HG02610 (cell line): ENCODE measurements around the gene PRG3.

ENCODE experiments used
- ATAC-seq: cut with Tn5 transposase; IDR thresholded peaks from one replicate; pipeline ENCODE4 v1.9.1; 2021; ENCODE audit warnings: mild to moderate bottlenecking, moderate library complexity; ENCODE audit not compliant: unreplicated experiment

Gene PRG3, protein sequence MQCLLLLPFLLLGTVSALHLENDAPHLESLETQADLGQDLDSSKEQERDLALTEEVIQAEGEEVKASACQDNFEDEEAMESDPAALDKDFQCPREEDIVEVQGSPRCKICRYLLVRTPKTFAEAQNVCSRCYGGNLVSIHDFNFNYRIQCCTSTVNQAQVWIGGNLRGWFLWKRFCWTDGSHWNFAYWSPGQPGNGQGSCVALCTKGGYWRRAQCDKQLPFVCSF

DNA sequence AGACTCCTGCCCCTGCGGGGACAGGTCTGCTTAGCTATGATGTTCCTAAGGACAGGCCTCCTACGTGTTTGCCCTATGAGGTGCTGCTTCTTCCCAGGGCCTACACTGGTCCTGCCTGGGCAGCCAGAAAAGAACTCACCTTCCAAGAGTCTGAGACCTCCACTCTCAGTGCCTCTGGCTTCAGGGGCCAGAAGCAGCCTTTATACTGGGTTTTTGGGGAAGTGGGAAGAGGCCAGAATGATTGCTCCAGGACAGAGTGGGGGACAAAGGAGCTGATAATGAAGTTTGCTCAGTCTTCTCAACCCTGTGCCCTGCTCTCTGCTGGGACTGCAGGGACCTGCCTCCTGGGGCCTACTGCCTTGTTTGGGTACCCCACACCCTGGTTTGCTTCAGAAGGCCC is at the start of gene PRG3:
PRG3 (minus strand) TSS at position 176 of the 400 bp plus-strand sequence. CDS start 442 bp downstream, outside the sequence.
- no peak for ATAC-seq

- ATAC-seq: no peak
Observed at GRCh38 chr11:57429946-57430345, 49.0 kb upstream of the PRG3 start.

DNA sequence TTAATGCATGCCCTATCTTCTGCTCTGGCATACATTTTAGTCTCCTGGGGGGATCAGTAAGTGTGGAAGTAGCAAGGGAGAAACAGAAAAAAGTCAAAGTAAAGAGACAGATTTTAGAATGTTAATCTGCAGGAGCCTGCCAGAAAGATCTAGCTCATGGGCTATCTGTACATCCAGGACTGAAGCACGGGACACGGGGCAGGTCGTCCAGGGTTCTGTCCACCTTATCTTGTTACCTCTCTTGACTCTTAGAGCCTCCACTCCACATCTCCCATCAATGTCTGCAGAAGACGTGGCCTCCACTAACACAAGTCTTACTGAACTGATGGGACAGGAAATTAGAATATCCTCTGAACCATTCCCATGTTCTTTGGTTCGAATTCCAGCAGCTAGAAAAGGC is 47.7 kb upstream of the PRG3 start:
- ATAC-seq: no peak

DNA sequence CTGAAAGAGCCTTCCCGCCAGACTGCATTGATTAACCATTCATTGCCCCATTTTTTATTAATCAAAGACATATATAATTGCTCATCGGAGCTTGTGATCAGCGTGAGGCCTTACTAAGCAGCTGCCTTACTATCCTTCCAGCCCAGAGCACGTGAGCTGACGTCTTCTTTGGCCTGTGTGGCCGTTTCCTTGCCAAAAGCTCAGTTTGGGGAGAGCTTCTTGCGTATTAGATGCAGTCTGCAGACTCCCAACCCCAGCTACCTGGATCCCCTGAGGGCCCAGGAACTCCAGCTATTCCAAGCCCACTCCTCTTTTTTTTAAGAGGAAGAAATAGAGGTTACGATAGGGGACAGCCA is 46.8 kb upstream of the PRG3 start:
- no peak for ATAC-seq

GRCh38 chr11:57426929-57427726 is 46.2 kb upstream of the PRG3 start, which contains the start of gene SLC43A3:
TSS of gene SLC43A3 (minus strand) at chr11:57427121. CDS start at chr11:57426172, 949 bp downstream.
- peak; percentile 55 for ATAC-seq

DNA sequence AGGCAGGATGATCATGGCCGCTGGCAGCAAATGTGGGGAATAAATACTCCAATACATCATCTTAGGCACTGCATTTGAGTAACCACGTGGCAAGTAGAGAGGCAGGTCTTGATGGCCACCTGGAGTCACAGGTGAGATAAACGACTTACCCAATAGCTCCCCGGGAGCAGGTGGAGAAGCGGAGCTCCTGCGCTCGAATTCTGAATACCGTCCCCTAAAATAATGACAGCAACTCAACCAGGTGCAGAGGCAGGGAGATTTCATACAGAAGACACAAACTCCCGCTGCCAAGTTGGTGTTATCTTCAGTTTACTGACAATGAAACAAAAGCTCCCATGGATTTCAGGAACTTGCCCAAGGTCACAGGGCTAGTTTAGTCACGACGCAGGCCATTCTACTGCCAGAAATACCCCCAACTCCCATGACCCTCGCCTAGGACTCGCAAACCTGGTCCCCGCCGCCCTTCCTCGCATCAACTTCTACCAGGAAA is 45.5 kb upstream of the PRG3 start:
- ATAC-seq: no peak

GRCh38 chr11:57425565-57426438 is 44.9 kb upstream of the PRG3 start:
- ATAC-seq: no peak

DNA sequence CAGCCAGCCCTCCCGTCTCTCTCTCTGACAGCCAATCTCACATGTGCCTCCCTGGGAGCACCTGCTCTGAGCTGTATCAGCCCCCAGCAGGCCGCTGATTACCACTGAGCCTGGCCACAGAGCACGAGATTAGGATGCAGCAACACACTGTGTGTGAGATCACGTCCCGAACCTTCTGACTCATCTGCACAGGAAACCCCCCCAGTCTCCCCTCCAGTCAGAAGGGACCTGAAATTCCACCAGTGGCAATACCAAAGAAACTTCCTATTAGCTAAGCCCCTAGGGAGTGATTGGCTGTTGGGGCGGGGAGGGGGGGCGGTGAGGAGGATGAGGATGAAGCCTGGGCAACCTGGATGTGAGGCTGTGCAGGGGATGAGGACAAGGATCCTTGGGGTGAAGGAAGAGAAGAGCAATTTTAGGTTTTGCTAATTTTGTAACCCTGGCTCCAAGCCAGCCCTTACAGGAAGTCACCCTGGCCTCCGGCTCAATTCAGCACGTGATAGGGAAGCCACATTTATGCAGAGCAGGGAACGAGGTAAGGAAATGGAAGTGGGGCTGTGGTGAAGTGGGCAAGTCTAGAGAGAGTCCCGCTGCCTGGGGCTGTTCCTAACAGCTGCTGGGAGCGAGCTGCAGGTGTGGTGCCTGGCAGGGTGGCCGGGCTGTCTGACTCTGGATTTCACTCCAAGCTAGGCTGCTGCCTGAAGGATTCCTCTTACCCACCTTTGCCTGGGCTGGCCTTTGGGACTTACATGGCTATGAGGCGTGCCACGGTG is 44.0 kb upstream of the PRG3 start:
- peak; percentile 94 for ATAC-seq

GRCh38 chr11:57424137-57424791 is 43.3 kb upstream of the PRG3 start:
- ATAC-seq: no peak

GRCh38 chr11:57422669-57423068 is 41.7 kb upstream of the PRG3 start:
- no peak for ATAC-seq

- no peak for ATAC-seq
Observed at GRCh38 chr11:57421805-57422204, 40.9 kb upstream of the PRG3 start.

DNA sequence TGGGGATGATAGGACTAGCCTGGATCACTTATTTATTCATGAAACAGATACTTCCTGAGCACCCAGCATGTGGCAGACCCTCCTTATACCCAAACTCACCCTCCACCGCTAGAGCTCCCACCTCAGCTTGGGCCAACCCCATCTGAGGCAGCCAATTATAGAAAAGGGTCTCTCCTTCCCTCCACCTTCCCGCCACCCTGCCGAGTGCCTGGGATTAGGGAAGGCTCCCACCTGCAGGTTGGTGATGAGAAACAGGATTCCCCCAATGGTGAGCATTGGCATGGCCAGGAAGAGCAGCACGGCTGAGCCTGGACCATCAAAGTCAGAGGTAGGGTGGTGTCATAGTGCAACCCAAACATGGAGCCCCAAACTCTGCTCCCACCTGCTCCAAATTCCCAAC is 40.1 kb upstream of the PRG3 start:
- ATAC-seq: no peak

- ATAC-seq: no peak
Observed at GRCh38 chr11:57419146-57419545, 38.2 kb upstream of the PRG3 start.

DNA sequence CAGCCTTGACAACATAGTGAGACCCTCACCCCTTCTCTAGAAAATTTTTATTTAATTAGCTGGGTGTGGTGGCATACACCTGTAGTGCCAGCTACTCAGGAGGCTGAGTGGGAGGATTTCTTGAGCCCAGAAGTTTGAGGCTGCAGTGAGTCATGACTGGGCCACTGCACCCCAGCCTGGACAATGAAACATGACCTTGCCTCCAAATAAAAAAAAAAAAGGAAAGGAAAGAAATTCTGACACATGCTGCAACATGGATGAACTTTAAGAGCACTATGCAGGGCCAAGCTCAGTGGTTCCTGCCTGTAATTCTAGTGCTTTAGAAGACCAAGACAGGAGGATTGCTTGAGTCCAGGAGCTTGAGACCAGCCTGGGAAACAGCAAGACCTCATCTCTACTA is 37.2 kb upstream of the PRG3 start:
- no peak for ATAC-seq

DNA sequence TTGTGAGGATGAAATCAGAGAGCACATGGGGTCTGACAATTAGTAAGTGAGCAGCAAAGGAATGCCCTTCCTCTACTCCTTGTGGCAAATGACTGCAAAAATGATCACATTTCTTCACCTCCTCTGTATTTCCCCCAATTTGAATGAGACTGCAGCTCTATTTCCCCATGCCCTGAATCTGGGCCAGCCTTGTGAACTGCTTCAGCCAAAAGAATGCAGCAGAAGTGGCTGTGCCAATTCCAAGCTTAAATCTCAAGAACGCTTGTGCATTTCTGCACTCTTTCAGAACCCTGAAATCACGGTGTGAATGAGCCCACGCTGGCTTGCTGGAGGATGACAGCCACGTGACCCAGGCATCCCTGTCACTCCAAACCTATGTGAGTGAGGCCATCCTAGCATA is 36.1 kb upstream of the PRG3 start:
- no peak for ATAC-seq

DNA sequence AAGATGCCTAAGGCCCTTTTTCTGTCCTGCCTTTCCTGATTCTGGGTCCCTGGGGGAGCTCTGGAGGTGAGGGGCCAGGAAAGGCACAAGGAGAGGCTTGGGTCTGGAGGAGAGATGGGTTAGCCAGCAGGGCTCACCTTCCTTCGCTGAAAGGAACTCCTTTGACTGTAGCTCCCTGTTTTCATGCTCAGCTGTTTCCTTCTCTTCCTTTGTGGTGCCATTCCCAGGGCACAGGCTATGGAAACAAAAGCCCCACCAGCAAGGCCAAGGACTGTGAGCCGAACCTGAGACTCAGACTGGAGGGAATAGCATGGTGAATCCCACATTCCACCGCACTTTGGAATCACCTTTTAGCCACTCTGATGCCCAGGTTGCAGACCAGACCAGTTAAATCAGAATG is 35.5 kb upstream of the PRG3 start:
- no peak for ATAC-seq

GRCh38 chr11:57414612-57415212 is 33.8 kb upstream of the PRG3 start:
- ATAC-seq: peak; percentile 64

DNA sequence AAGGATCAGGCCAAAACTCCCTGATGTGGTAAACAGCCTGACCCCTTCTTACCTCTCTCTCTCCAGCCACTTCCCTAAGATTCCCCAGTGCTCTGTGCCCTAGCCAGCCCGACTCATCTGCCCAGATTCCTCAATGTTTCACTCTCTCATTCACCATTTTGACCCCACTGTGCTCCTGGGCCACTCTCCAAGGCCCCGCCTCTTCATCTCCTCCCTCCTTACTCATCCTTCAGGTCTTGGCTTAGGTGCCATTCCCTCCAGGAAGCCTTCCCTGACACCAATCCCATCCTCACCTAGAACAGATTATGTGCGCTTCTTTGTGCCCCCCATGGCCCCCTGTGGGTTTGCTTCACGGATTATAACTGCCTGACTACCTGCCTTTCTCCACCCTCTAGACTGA is 32.7 kb upstream of the PRG3 start:
- no peak for ATAC-seq

DNA sequence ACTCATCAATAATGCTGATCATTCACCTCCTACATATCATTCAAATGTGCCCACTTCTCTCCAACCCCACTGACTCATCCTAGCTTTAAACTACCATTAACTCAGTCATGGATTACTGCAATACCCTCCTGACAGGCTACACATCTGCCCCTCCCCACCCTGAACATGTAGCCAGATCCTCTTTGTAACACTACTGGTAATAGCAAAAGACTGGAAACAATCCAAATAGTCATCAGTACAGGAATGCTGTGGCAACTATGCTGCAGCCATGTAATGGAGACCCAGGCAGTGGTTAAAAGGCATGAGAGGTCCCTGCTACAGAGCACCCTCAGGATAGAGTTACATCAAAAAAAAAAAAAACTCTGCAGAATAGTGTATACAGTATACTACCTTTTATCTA is 29.3 kb upstream of the PRG3 start:
- ATAC-seq: no peak
